HCT116 (cell line): ENCODE results near the gene FRMD4A. TPM values are rescaled to one million over a fixed set of nuclear protein-coding genes. Genes with fewer than 3 reads are reported as not detected.

Experiments
- ATAC-seq: fragments of 200-7000 bp; cut with Tn5 transposase; 2 replicates; pipeline ENCODE4 v1.9.1; 2020; ENCODE audit warnings: mild to moderate bottlenecking, moderate library complexity
- BruUV-seq: library from RNA; stranded (reverse); fragments of 400-500 nt; replicated peaks from 2 replicates; lab custom pipeline; 2021; lab: Mats Ljungman, UMichigan
- CTCF ChIA-PET: fragments of 300-600 bp; sonication (Branson Sonifier 250); formaldehyde crosslinking; loops from one replicate; lab custom pipeline; 2021; ENCODE audit warnings: antibody characterized with exemption; lab: Charles Lee
- POLR2A ChIA-PET: fragments of 300-600, 350-600 bp; sonication (Branson Sonifier 250); formaldehyde crosslinking; loops from one replicate; lab custom pipeline; 2021; ENCODE audit warnings: antibody characterized with exemption; lab: Charles Lee
- RAD21 ChIA-PET, 2 experiments: fragments of 300-600 bp; sonication (Branson Sonifier 250); formaldehyde crosslinking; loops; one replicate each; lab custom pipeline; 2023; ENCODE audit warnings: low total read pairs in 2 of 2; ENCODE audit not compliant: uncharacterized antibody in 2 of 2, unreplicated experiment in 2 of 2, low non-redundant PET in 1 of 2; lab: Charles Lee
- DNase-seq: peaks from one replicate; pipeline ENCODE4 v3.0.0-alpha.2; 2010; ENCODE audit warnings: low read depth, low spot score
- H2AFZ ChIP-seq: fragments of 200-600 bp; shearing (Covaris generic), sonication (generic); 2 replicates; pipeline ENCODE4 v1.6.1; 2017; ENCODE audit warnings: low read depth, mixed run types, mixed read lengths, antibody characterized with exemption, low read length; ENCODE audit not compliant: poor library complexity, severe bottlenecking
- H3K27ac ChIP-seq: 2 replicates; pipeline ENCODE4 v1.5.1; 2012; ENCODE audit warnings: low read depth, low read length
- H3K27me3 ChIP-seq: fragments of 200-600 bp; sonication (generic); 2 replicates; pipeline ENCODE4 v1.6.1; 2016; ENCODE audit warnings: mixed run types, low read length, mixed read lengths; ENCODE audit not compliant: insufficient read depth
- H3K36me3 ChIP-seq, 2 experiments: fragments of 200-500 bp in 1 of 2; fragments of 200-600 bp in 1 of 2; sonication (Bioruptor generic) in 1 of 2; sonication (generic) in 1 of 2; 2 replicates each; pipeline versions ENCODE4 v1.5.1 to v1.6.1; 2014 to 2016; ENCODE audit warnings: low read length in 2 of 2, inconsistent platforms in 1 of 2, mixed read lengths in 1 of 2, mixed run types in 1 of 2; ENCODE audit not compliant: insufficient read depth in 2 of 2, control insufficient read depth in 1 of 2
- H3K4me1 ChIP-seq, 2 experiments: fragments of 200-600 bp in 1 of 2; sonication (generic) in 1 of 2; 2 replicates each; pipeline versions ENCODE4 v1.5.1 to v1.6.1; 2012 to 2017; ENCODE audit warnings: low read length in 2 of 2, inconsistent platforms in 1 of 2, mild to moderate bottlenecking in 1 of 2, mixed read lengths in 1 of 2, mixed run types in 1 of 2, moderate library complexity in 1 of 2; ENCODE audit not compliant: insufficient read depth in 2 of 2, control insufficient read depth in 1 of 2
- H3K4me2 ChIP-seq: fragments of 200-600 bp; sonication (generic); 2 replicates; pipeline ENCODE4 v1.6.1; 2017; ENCODE audit warnings: mixed run types, low read length, mixed read lengths
- H3K4me3 ChIP-seq, 2 experiments: fragments of 200-600 bp in 1 of 2; sonication (generic) in 1 of 2; replicated peaks in 1 of 2; 2 replicates each; pipeline ENCODE4 v1.5.1; 2011 to 2016; ENCODE audit warnings: low read length in 2 of 2, control low read depth in 1 of 2, low read depth in 1 of 2, mild to moderate bottlenecking in 1 of 2, mixed read lengths in 1 of 2, mixed run types in 1 of 2
- H3K79me2 ChIP-seq: fragments of 200-600 bp; sonication (generic); 2 replicates; pipeline ENCODE4 v1.6.1; 2017; ENCODE audit warnings: mild to moderate bottlenecking, mixed run types, low read length, moderate library complexity, mixed read lengths; ENCODE audit not compliant: insufficient read depth
- H3K9ac ChIP-seq: fragments of 200-600 bp; sonication (generic); 2 replicates; pipeline ENCODE4 v1.6.1; 2016; ENCODE audit warnings: low read length, mixed read lengths
- H3K9me2 ChIP-seq: fragments of 200-600 bp; sonication (generic), shearing (Covaris generic); 2 replicates; pipeline ENCODE4 v1.6.1; 2017; ENCODE audit warnings: mixed run types, mild to moderate bottlenecking, moderate library complexity; ENCODE audit not compliant: insufficient read depth
- H3K9me3 ChIP-seq, 2 experiments: fragments of 200-500 bp in 1 of 2; fragments of 200-600 bp in 1 of 2; sonication (Bioruptor generic) in 1 of 2; sonication (generic) in 1 of 2; 2 replicates each; pipeline ENCODE4 v1.6.1; 2014 to 2017; ENCODE audit warnings: low read length in 2 of 2, mixed read lengths in 2 of 2, inconsistent platforms in 1 of 2, low read depth in 1 of 2, mild to moderate bottlenecking in 1 of 2, mixed run types in 1 of 2, moderate library complexity in 1 of 2; ENCODE audit not compliant: control insufficient read depth in 1 of 2, insufficient read depth in 1 of 2
- H4K20me1 ChIP-seq: fragments of 200-600 bp; sonication (generic), shearing (Covaris generic); 2 replicates; pipeline ENCODE4 v1.6.1; 2017; ENCODE audit warnings: mixed run types, mild to moderate bottlenecking, moderate library complexity; ENCODE audit not compliant: insufficient read depth
- JUND ChIP-seq: IDR thresholded peaks from 2 replicates; pipeline ENCODE4 v1.6.1; 2012
- RAD21 ChIP-seq: IDR thresholded peaks from 2 replicates; pipeline ENCODE4 v1.6.1; 2012; ENCODE audit warnings: low read depth, mild to moderate bottlenecking
- SIN3A ChIP-seq: IDR thresholded peaks from 2 replicates; pipeline ENCODE4 v1.6.1; 2012; ENCODE audit warnings: low read depth
- intact Hi-C: fragments of 100-400 bp; cut with micrococcal nuclease; formaldehyde crosslinking; loops from 2 replicates; pipeline ENCODE4 v1.10.0; 2022
- total RNA-seq: library from RNA; stranded (reverse); gene quantifications from one replicate; pipeline ENCODE4 v1.2.1, GENCODE V29; 2021; ENCODE audit not compliant: unreplicated experiment
- TF ChIP-seq, protein P1 (sequence below): IDR thresholded peaks from 2 replicates; pipeline ENCODE4 v1.6.1; 2012; ENCODE audit warnings: low read depth
- TF ChIP-seq, protein P2 (sequence below): IDR thresholded peaks from 2 replicates; pipeline ENCODE4 v1.6.1; 2012

The FRMD4A gene
- total RNA-seq, 1 experiment from 2014 or later: 0.20 TPM

DNA sequence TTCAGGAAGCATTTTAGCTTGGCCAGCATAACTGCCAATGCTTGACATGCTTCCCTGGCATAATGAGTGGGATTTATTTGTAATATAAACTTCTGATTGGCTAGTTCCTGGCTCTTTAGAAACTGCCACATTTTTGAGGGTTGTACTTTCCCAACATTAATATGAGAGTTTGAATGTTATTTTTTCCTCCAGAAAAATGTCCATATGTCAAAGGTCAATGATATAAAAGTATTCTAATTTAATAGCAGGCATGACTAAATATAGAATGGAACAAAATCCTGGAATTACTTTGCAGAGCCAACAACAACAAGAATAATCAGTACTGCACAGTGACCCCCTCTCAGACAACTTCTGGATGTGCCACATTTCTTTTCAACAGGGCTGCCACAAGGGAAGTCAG is 391.3 kb downstream of the FRMD4A start (continued):
- TF ChIP-seq, protein P1, sequence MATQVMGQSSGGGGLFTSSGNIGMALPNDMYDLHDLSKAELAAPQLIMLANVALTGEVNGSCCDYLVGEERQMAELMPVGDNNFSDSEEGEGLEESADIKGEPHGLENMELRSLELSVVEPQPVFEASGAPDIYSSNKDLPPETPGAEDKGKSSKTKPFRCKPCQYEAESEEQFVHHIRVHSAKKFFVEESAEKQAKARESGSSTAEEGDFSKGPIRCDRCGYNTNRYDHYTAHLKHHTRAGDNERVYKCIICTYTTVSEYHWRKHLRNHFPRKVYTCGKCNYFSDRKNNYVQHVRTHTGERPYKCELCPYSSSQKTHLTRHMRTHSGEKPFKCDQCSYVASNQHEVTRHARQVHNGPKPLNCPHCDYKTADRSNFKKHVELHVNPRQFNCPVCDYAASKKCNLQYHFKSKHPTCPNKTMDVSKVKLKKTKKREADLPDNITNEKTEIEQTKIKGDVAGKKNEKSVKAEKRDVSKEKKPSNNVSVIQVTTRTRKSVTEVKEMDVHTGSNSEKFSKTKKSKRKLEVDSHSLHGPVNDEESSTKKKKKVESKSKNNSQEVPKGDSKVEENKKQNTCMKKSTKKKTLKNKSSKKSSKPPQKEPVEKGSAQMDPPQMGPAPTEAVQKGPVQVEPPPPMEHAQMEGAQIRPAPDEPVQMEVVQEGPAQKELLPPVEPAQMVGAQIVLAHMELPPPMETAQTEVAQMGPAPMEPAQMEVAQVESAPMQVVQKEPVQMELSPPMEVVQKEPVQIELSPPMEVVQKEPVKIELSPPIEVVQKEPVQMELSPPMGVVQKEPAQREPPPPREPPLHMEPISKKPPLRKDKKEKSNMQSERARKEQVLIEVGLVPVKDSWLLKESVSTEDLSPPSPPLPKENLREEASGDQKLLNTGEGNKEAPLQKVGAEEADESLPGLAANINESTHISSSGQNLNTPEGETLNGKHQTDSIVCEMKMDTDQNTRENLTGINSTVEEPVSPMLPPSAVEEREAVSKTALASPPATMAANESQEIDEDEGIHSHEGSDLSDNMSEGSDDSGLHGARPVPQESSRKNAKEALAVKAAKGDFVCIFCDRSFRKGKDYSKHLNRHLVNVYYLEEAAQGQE: no peak
- no peak for TF ChIP-seq SIN3A
- TF ChIP-seq, protein P2, sequence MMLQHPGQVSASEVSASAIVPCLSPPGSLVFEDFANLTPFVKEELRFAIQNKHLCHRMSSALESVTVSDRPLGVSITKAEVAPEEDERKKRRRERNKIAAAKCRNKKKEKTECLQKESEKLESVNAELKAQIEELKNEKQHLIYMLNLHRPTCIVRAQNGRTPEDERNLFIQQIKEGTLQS: no peak
- TF ChIP-seq RAD21: no peak
- TF ChIP-seq JUND: no peak

DNA sequence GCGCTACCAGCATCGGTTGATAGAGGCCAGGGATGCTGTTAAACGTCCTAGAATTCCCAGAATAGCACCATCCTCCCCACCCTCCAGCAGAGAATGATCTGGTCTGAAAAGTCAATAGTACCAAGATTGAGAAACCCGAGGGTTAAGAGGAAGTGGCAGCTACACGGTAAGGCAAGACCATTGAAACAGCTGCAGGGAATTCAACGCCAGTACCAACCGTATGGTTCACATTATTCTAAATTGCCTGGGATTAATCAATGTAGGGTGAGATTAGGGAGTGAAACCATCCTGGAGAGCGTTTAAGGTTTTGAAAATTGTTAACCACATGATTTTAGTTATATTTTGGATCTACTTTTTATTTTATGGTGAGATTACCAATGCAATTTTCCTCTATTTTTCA is 391.8 kb downstream of the FRMD4A start:
- no peak for ATAC-seq
- TF ChIP-seq JUND: no peak
- TF ChIP-seq, protein P2: no peak
- TF ChIP-seq, all 23 proteins: peak for 0
- ChIA-PET POLR2A (no interaction called here), RAD21 (no interaction called here), CTCF (no interaction called here)
- Histone ChIP-seq H3K4me1 (peaks cover 4% of the 10 kb centered on the region in 2 experiments; a peak in 3 of 4 replicates), H3K4me3 (no peak overlapping the region), H3K9me3 (no peaks in the 10 kb centered on the region), H3K27ac (no peak overlapping the region), H4K20me1 (no peaks in the 10 kb centered on the region), H3K9me2 (no peaks in the 10 kb centered on the region), H2AFZ (no peak overlapping the region), H3K36me3 (no peaks in the 10 kb centered on the region), H3K9ac (no peak overlapping the region), H3K79me2 (no peaks in the 10 kb centered on the region), H3K4me2 (no peak overlapping the region), H3K27me3 (peaks cover 20% of the 10 kb centered on the region; the same call in 1 of the 2 replicates)
- BruUV-seq: no TSS peak
- intact Hi-C loops: no loop called here
- DNase-seq: no peak
